Fibroblast of villous mesenchyme (primary cell): ENCODE results near the gene HRC. TPM values are rescaled to one million over a fixed set of nuclear protein-coding genes. Genes with fewer than 3 reads are reported as not detected.

Experiments used
- DNase-seq: peaks from one replicate; pipeline ENCODE4 v3.0.0-alpha.2; 2010; ENCODE audit warnings: low read depth
- H3K4me3 ChIP-seq: 2 replicates; pipeline ENCODE4 v1.5.1; 2011; ENCODE audit warnings: low read depth, mild to moderate bottlenecking, low read length
- total RNA-seq: library from RNA; depleted of rRNA; stranded (reverse); fragments of >200 nt; gene quantifications from 2 replicates; pipeline ENCODE4 v1.2.3, GENCODE V29; 2012
- TF ChIP-seq, protein P1 (sequence below): IDR thresholded peaks from 2 replicates; pipeline ENCODE4 v1.5.1; 2012; ENCODE audit warnings: low read depth, mild to moderate bottlenecking, low read length; ENCODE audit not compliant: insufficient read depth

The HRC gene
- total RNA-seq, 1 donor, result under 0.01 TPM

- H3K4me3 ChIP-seq, result peak overlapping the region; percentile 55
- TF ChIP-seq, protein P1, sequence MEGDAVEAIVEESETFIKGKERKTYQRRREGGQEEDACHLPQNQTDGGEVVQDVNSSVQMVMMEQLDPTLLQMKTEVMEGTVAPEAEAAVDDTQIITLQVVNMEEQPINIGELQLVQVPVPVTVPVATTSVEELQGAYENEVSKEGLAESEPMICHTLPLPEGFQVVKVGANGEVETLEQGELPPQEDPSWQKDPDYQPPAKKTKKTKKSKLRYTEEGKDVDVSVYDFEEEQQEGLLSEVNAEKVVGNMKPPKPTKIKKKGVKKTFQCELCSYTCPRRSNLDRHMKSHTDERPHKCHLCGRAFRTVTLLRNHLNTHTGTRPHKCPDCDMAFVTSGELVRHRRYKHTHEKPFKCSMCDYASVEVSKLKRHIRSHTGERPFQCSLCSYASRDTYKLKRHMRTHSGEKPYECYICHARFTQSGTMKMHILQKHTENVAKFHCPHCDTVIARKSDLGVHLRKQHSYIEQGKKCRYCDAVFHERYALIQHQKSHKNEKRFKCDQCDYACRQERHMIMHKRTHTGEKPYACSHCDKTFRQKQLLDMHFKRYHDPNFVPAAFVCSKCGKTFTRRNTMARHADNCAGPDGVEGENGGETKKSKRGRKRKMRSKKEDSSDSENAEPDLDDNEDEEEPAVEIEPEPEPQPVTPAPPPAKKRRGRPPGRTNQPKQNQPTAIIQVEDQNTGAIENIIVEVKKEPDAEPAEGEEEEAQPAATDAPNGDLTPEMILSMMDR, result peak; percentile 80
- peak; percentile 74 for DNase-seq
Observed at GRCh38 chr19:49145573-49146407, 9.4 kb downstream of the HRC start.

- peak; percentile 90 for DNase-seq
- TF ChIP-seq, protein P1, result no peak
- peak overlapping the region; percentile 75 for H3K4me3 ChIP-seq
Observed at GRCh38 chr19:49142866-49143335, 12.3 kb downstream of the HRC start.

DNA sequence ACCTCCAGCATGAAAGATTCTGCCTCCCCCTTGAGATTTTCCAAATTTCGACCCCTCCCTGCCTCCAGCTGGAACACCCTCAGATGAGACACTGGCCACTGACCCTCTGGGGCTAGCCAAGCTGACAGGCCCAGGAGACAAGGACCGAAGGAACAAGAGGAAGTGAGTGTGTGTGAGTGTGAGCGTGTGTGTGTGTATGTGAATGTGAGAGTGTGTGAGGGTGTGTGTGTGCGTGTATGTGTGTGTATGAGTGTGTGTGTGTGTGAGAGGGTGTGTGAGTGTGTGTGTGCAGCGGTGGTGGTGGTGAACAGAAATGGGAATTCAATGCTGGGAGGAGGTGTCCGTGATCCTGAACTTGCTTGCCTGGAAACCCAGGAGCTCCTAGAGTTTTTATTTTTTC lies 13.8 kb downstream of the HRC start:
- TF ChIP-seq, protein P1, result no peak
- DNase-seq, result no peak

DNA sequence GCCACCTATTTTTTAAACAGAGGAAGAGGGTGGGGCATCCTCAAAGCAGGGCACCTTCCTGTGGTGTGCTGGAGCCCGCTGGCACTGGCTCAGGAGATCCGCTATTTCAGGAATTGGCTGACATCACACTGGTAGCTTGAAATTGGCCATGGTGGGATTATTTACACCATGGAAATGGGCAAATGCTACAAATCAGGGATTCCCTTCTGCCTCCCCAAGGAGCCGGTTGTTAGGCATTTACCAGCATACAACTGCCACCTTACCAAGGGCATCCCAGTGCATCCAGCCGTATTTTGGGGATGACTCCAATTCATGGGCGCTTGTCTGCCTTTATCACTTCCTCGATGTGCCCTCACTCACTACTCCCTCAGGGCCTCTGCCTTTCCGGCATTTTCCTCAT lies 14.2 kb downstream of the HRC start:
- TF ChIP-seq, protein P1, result no peak
- no peak overlapping the region for H3K4me3 ChIP-seq
- no peak for DNase-seq

More for the DNA sequence above, 13.8 kb downstream of the HRC start:
- H3K4me3 ChIP-seq, result no peak overlapping the region

DNA sequence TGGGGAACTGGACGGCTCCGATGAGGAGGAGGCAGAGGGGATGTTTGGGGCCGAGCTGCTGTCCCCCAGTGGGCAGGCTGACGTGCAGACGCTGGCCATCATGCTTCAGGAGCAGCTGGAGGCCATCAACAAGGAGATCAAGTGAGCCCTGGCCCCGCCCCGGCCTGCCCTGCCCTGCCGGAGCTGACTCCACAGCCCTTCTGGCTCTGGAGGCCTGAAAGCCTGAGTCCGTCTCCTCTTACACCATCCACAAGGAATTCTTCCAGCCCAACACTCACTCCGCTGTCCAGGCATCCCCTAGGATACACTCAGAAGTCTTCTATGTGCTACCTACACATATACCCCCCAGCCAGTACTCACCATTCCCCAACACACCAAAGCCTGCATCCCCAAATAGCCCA lies 18.4 kb downstream of the HRC start:
- DNase-seq, result peak; percentile 79
- H3K4me3 ChIP-seq, result no peak overlapping the region
- TF ChIP-seq, protein P1, result no peak

DNA sequence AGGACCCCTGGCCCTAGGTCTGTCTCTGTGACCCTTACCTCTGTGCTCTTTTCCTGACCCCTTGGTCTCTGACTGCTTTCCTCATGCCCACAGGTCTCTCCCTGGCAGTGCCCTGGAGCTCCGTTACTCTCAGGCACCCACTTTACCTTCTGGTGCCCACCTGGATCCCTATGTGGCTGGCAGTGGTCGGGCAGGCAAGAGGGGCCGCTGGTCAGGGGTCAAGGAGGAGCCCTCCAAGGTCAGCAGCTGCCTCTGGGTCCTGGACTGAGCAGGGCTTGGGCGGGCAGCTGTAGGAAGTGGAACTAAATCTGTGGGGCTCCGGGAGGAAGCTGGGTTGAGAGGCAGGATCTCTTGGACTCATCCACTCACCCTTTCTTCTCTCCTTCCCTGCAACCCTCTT lies 19.5 kb downstream of the HRC start:
- DNase-seq, result no peak
- H3K4me3 ChIP-seq, result no peak overlapping the region
- TF ChIP-seq, protein P1, result no peak
